CD8-positive, alpha-beta memory T cell (primary cell): ENCODE results near the gene ARHGEF11. TPM values are rescaled to one million over a fixed set of nuclear protein-coding genes. Genes with fewer than 3 reads are reported as not detected.

ENCODE experiments used
- CTCF ChIA-PET: fragments of 350-600 bp; sonication (Branson Sonifier 250); formaldehyde crosslinking; loops from one replicate; lab custom pipeline; 2021; ENCODE audit warnings: antibody characterized with exemption; lab: Charles Lee
- POLR2A ChIA-PET: fragments of 350-600 bp; sonication (Branson Sonifier 250); formaldehyde crosslinking; loops from one replicate; lab custom pipeline; 2021; ENCODE audit warnings: antibody characterized with exemption; lab: Charles Lee
- DNase-seq, 5 donors: peaks; one replicate each; pipeline versions ENCODE4 v3.0.0 to v3.0.0-alpha.2; 2020 to 2022; ENCODE audit warnings: mixed read lengths in 1 of 5
- H3K27ac ChIP-seq: one replicate; pipeline ENCODE4 v1.7.0; 2013; ENCODE audit warnings: low read depth, mild to moderate bottlenecking, low read length, moderate library complexity
- H3K27me3 ChIP-seq: 2 replicates; pipeline ENCODE4 v1.7.0; 2013; ENCODE audit warnings: low read length, mild to moderate bottlenecking; ENCODE audit not compliant: insufficient read depth, poor library complexity, severe bottlenecking
- H3K36me3 ChIP-seq: 2 replicates; pipeline ENCODE4 v1.7.0; 2013; ENCODE audit warnings: mild to moderate bottlenecking, low read length, moderate library complexity; ENCODE audit not compliant: insufficient read depth
- H3K4me1 ChIP-seq: 2 replicates; pipeline ENCODE4 v1.7.0; 2013; ENCODE audit warnings: mild to moderate bottlenecking, low read length, moderate library complexity; ENCODE audit not compliant: insufficient read depth
- H3K4me3 ChIP-seq: 2 replicates; pipeline ENCODE4 v1.7.0; 2013; ENCODE audit warnings: mild to moderate bottlenecking, low read length
- H3K9me3 ChIP-seq: 2 replicates; pipeline ENCODE4 v1.7.0; 2013; ENCODE audit warnings: mild to moderate bottlenecking, low read length
- H3K27ac Mint-ChIP-seq, 8 donors: one replicate each; pipeline ENCODE4 v1.8.0; 2020 to 2021; ENCODE audit warnings: mixed read lengths in 8 of 8, mild to moderate bottlenecking in 6 of 8, inconsistent platforms in 3 of 8, moderate library complexity in 3 of 8
- H3K27me3 Mint-ChIP-seq, 2 donors: one replicate each; pipeline ENCODE4 v1.8.0; 2020 to 2021; ENCODE audit warnings: mixed read lengths in 2 of 2, mild to moderate bottlenecking in 1 of 2, moderate library complexity in 1 of 2
- H3K36me3 Mint-ChIP-seq, 3 donors: one replicate each; pipeline ENCODE4 v1.8.0; 2020 to 2021; ENCODE audit warnings: mixed read lengths in 3 of 3, inconsistent platforms in 1 of 3, mild to moderate bottlenecking in 1 of 3
- H3K4me1 Mint-ChIP-seq, 3 donors: one replicate each; pipeline ENCODE4 v1.8.0; 2020 to 2021; ENCODE audit warnings: mixed read lengths in 3 of 3, inconsistent platforms in 1 of 3, mild to moderate bottlenecking in 1 of 3
- H3K4me3 Mint-ChIP-seq, 7 donors: one replicate each; pipeline ENCODE4 v1.8.0; 2020 to 2021; ENCODE audit warnings: mixed read lengths in 7 of 7, mild to moderate bottlenecking in 6 of 7, moderate library complexity in 4 of 7, inconsistent platforms in 2 of 7
- H3K9me3 Mint-ChIP-seq, 5 donors: one replicate each; pipeline ENCODE4 v1.8.0; 2020 to 2022; ENCODE audit warnings: mixed read lengths in 5 of 5, mild to moderate bottlenecking in 3 of 5, moderate library complexity in 2 of 5, inconsistent platforms in 1 of 5
- polyA plus RNA-seq: library from polyadenylated mRNA; unstranded; fragments of 300-500 nt; fragmentation: Illumina TruSeq; gene quantifications from one replicate; pipeline ENCODE4 v1.2.3, GENCODE V29; 2021
- total RNA-seq, 2 experiments: library from RNA; stranded (reverse); gene quantifications; one replicate each; pipeline ENCODE4 v1.2.3, GENCODE V29; 2021

ARHGEF11 gene
- total and polyA plus RNA-seq, 3 experiments from 2014 or later = 2.1 to 4.0 (median 3.0) TPM

- Histone ChIP-seq H3K4me3 (no peak overlapping the region), H3K36me3 (no peaks in the 10 kb centered on the region), H3K4me1 (no peaks in the 10 kb centered on the region), H3K27ac (no peak overlapping the region), H3K9me3 (no peaks in the 10 kb centered on the region), H3K27me3 (no peaks in the 10 kb centered on the region)
- POLR2A ChIA-PET = no interaction called here
- CTCF ChIA-PET = no interaction called here
- Mint-ChIP-seq H3K4me3 (no peak overlapping the region), H3K9me3 (no peaks in the 10 kb centered on the region), H3K4me1 (no peaks in the 10 kb centered on the region), H3K27ac (no peak overlapping the region), H3K27me3 (peaks cover 18 to 54% of the 10 kb centered on the region in 2 donors), H3K36me3 (no peaks in the 10 kb centered on the region)
- DNase-seq = no peak
These were observed 70.5 kb downstream of the ARHGEF11 start for GRCh38 chr1:156975084-156975483.

DNA sequence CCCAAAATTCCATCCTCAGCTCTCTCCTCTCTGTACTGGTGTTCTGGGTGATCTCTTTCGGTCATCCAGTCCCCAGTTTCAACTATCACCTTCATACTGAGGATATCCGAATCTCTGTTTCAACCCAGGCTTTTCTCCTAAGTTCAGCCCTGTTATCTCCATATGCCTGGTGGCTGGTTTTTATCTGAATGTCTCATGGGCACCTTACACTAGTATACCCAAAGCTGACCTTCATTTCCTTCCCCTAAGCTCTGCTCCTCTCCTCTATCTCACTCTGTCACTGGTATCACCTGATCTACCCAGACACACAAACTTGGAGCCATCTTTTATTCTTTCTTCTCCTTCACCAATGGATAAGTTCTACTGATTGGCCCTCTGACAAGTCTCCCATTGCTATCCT, 72.1 kb downstream of the ARHGEF11 start:
- H3K4me3 Mint-ChIP-seq = no peak overlapping the region
- peaks cover 17 to 54% of the 10 kb centered on the region in 2 donors for H3K27me3 Mint-ChIP-seq
- Histone ChIP-seq H3K4me3 (no peak overlapping the region), H3K27me3 (no peaks in the 10 kb centered on the region), H3K36me3 (no peaks in the 10 kb centered on the region), H3K9me3 (no peaks in the 10 kb centered on the region), H3K27ac (no peak overlapping the region), H3K4me1 (no peaks in the 10 kb centered on the region)
- ChIA-PET POLR2A (no interaction called here), CTCF (no interaction called here)
- no peaks in the 10 kb centered on the region for H3K9me3 Mint-ChIP-seq
- DNase-seq = no peak
- H3K27ac Mint-ChIP-seq = no peak overlapping the region
- H3K4me1 Mint-ChIP-seq = no peaks in the 10 kb centered on the region
- no peaks in the 10 kb centered on the region for H3K36me3 Mint-ChIP-seq

DNA sequence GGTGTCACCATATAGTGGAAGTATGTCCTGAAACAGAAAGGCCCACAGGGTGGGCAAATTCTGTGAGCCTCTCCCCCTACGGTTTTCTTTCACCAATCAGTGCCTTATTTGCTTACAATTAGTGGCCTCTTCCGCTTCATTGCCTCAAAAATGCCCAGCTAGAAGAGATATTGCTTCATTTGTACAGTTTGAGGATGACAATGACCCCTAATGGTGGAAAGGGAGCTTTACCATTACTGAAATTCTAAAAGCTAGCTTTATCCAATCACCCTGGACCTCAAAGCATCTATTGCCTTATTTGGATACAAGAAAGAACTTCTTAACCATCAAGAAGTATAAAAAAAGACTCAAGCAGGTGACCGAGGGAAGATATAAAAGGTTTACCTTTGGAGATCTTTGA, 75.5 kb downstream of the ARHGEF11 start:
- H3K27me3 ChIP-seq = no peaks in the 10 kb centered on the region
- no peaks in the 10 kb centered on the region for H3K9me3 Mint-ChIP-seq
- no peak for DNase-seq
- no peaks in the 10 kb centered on the region for H3K4me1 Mint-ChIP-seq
- H3K27ac Mint-ChIP-seq = no peak overlapping the region
- ChIA-PET CTCF (interaction anchor here (1.1 to 2.3 kb wide), 8 partner anchors 8 to 281 kb away, joined by 3 to 9 read pairs (median 4); no protein-coding TSS in a partner anchor), POLR2A (no interaction called here)
- H3K27me3 Mint-ChIP-seq = peaks cover 7 to 38% of the 10 kb centered on the region in 2 donors
- H3K4me3 Mint-ChIP-seq = no peak overlapping the region
- H3K4me1 ChIP-seq = no peaks in the 10 kb centered on the region
- no peaks in the 10 kb centered on the region for H3K9me3 ChIP-seq
- H3K36me3 ChIP-seq = no peaks in the 10 kb centered on the region
- no peak overlapping the region for H3K27ac ChIP-seq
- no peak overlapping the region for H3K4me3 ChIP-seq
- H3K36me3 Mint-ChIP-seq = no peaks in the 10 kb centered on the region

- Mint-ChIP-seq H3K27ac (peak overlapping the region in 1 of 8 donors; percentile 30), H3K36me3 (no peaks in the 10 kb centered on the region), H3K27me3 (peaks cover 7 to 35% of the 10 kb centered on the region in 2 donors), H3K4me1 (peaks cover under 1 to 1% (median under 1%) of the 10 kb centered on the region in 3 donors), H3K9me3 (no peaks in the 10 kb centered on the region), H3K4me3 (no peak overlapping the region)
- Histone ChIP-seq H3K27ac (no peak overlapping the region), H3K36me3 (no peaks in the 10 kb centered on the region), H3K27me3 (no peaks in the 10 kb centered on the region), H3K4me3 (no peak overlapping the region), H3K4me1 (peaks cover 3% of the 10 kb centered on the region), H3K9me3 (no peaks in the 10 kb centered on the region)
- ChIA-PET CTCF (interaction anchor here (1.1 to 2.3 kb wide), 6 partner anchors 9 to 80 kb away, joined by 3 to 9 read pairs (median 5); no protein-coding TSS in a partner anchor), POLR2A (no interaction called here)
- no peak for DNase-seq
These were observed 76.0 kb downstream of the ARHGEF11 start for GRCh38 chr1:156969496-156969895.

DNA sequence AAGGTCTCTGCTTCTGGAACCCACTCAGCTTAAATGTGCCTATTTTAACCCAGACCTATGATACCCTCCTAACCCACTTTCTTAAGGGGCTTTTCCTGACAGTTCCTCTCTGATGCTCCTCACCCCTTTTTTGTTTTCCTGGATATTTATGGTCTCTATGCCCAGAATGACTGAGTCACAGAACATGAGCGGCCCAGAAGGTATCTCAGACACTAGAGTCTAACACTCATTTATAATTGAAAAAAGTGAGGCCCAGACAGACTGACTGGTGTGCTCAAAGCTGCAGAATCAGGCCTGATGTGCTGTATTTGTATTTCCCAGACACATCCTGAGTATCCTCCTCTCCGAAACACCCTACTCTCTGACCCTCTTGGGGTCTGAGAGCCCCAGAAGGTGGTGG, 81.1 kb downstream of the ARHGEF11 start:
- ChIA-PET POLR2A (no interaction called here), CTCF (no interaction called here)
- Mint-ChIP-seq H3K36me3 (peaks cover 0 to 4% (median 4%) of the 10 kb centered on the region in 3 donors), H3K4me3 (peak overlapping the region in 4 of 7 donors; percentile 3 to 87 (median 34)), H3K27me3 (peaks cover 5 to 26% of the 10 kb centered on the region in 2 donors), H3K27ac (peak overlapping the region in 6 of 8 donors; percentile 17 to 78 (median 48)), H3K4me1 (peaks cover 24 to 31% (median 27%) of the 10 kb centered on the region in 3 donors), H3K9me3 (peaks cover 0 to 1% (median 0%) of the 10 kb centered on the region in 5 donors)
- Histone ChIP-seq H3K27me3 (no peaks in the 10 kb centered on the region), H3K36me3 (no peaks in the 10 kb centered on the region), H3K27ac (no peak overlapping the region), H3K9me3 (no peaks in the 10 kb centered on the region), H3K4me3 (no peak overlapping the region), H3K4me1 (peaks cover 37% of the 10 kb centered on the region)
- no peak for DNase-seq

DNA sequence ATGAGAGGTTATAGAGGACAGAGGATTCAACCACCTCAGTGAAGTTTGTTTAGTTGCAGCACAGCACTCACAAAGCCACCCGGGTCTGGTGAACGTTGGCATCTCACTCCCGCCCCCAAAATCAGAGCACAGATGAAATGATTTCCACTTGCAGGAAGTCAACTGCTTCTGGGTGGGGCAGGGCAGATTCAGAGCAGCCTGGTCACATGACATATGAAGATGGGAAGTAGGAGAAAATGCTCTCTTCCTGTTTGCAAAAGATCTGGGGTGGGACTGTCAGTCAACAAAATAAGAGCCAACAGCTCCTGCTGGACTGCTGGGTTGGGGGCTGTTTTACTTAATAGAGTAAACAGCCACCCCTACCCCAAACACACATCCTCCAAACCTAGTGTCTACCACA, 81.9 kb downstream of the ARHGEF11 start:
- peaks cover 24 to 31% (median 27%) of the 10 kb centered on the region in 3 donors for H3K4me1 Mint-ChIP-seq
- peak overlapping the region; percentile 68 to 89 (median 81) for H3K4me3 Mint-ChIP-seq
- peaks cover 2 to 20% of the 10 kb centered on the region in 2 donors for H3K27me3 Mint-ChIP-seq
- ChIA-PET CTCF (interaction anchor here (0.6 to 0.7 kb wide), 2 partner anchors 17 to 125 kb away, joined by 3 read pairs; no protein-coding TSS in a partner anchor), POLR2A (no interaction called here)
- Histone ChIP-seq H3K4me3 (peak overlapping the region; percentile 64), H3K36me3 (no peaks in the 10 kb centered on the region), H3K27me3 (no peaks in the 10 kb centered on the region), H3K27ac (no peak overlapping the region), H3K4me1 (peaks cover 37% of the 10 kb centered on the region), H3K9me3 (no peaks in the 10 kb centered on the region)
- peaks cover 2 to 8% (median 8%) of the 10 kb centered on the region in 3 donors for H3K36me3 Mint-ChIP-seq
- peak in 4 of 5 donors; percentile 5 to 54 (median 38) for DNase-seq
- peak overlapping the region; percentile 10 to 90 (median 79) for H3K27ac Mint-ChIP-seq
- H3K9me3 Mint-ChIP-seq = peaks cover 0 to 1% (median 0%) of the 10 kb centered on the region in 5 donors

DNA sequence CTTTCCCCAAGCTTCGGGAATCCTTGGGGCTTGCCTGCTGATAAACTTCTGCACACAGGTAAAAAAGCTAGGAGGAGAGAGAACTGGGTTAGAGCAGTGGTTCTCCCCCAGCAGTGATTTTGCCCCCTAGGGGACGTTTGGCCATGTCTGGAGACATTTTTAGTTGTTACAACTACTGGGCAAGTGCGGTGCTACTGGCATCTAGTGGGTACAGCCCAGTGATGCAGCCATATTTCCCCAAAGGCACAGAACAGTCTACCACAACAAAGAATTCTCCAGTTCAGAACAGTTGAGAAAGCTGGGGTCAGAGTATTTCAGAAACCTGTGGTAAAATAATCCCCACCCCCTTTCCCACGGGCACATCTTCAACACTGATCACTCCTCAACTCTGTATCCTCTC, 83.8 kb downstream of the ARHGEF11 start:
- peak in 1 of 5 donors; percentile 44 for DNase-seq
- peaks cover 2 to 7% of the 10 kb centered on the region in 2 donors for H3K27me3 Mint-ChIP-seq
- H3K4me3 Mint-ChIP-seq = peak overlapping the region in 1 of 7 donors; percentile 71
- peaks cover 37% of the 10 kb centered on the region for H3K4me1 ChIP-seq
- H3K9me3 Mint-ChIP-seq = peaks cover 0 to 1% (median 0%) of the 10 kb centered on the region in 5 donors
- ChIA-PET POLR2A (no interaction called here), CTCF (interaction anchor here (1.2 kb wide), 1 partner anchor 8 kb away, joined by 4 read pairs; no protein-coding TSS in a partner anchor)
- no peak overlapping the region for H3K27ac ChIP-seq
- peaks cover 2 to 21% (median 15%) of the 10 kb centered on the region in 3 donors for H3K36me3 Mint-ChIP-seq
- no peaks in the 10 kb centered on the region for H3K9me3 ChIP-seq
- H3K4me1 Mint-ChIP-seq = peaks cover 24 to 31% (median 27%) of the 10 kb centered on the region in 3 donors
- H3K27me3 ChIP-seq = no peaks in the 10 kb centered on the region
- no peaks in the 10 kb centered on the region for H3K36me3 ChIP-seq
- no peak overlapping the region for H3K27ac Mint-ChIP-seq
- peak overlapping the region; percentile 40 for H3K4me3 ChIP-seq

GRCh38 chr1:156959925-156960324, 85.6 kb downstream of the ARHGEF11 start:
- Mint-ChIP-seq H3K9me3 (peaks cover 0 to 1% (median 0%) of the 10 kb centered on the region in 5 donors), H3K4me1 (peaks cover 24 to 31% (median 27%) of the 10 kb centered on the region in 3 donors), H3K27ac (no peak overlapping the region), H3K4me3 (no peak overlapping the region), H3K27me3 (peaks cover 2 to 7% of the 10 kb centered on the region in 2 donors), H3K36me3 (peaks cover 2 to 32% (median 15%) of the 10 kb centered on the region in 3 donors)
- POLR2A ChIA-PET = no interaction called here
- no peaks in the 10 kb centered on the region for H3K27me3 ChIP-seq
- peaks cover 37% of the 10 kb centered on the region for H3K4me1 ChIP-seq
- CTCF ChIA-PET = interaction anchor here (1.2 kb wide), 1 partner anchor 10 kb away, joined by 3 read pairs; no protein-coding TSS in a partner anchor
- H3K4me3 ChIP-seq = no peak overlapping the region
- H3K36me3 ChIP-seq = no peaks in the 10 kb centered on the region
- no peaks in the 10 kb centered on the region for H3K9me3 ChIP-seq
- no peak overlapping the region for H3K27ac ChIP-seq
- no peak for DNase-seq
